Kidney tubule cell (primary cell): ENCODE data around the gene DNER.
A peak's percentile ranks its signal among the peaks of the same experiment; 100 is the strongest.
"Not testable (repeated sequence)": the region's sequence is repeated elsewhere in the genome, so short reads cannot be mapped to it uniquely, and the experiment has no call there.

Experiments
- DNase-seq: peaks from one replicate; pipeline ENCODE4 v3.0.0-alpha.2; 2018; ENCODE audit warnings: low spot score

Gene DNER

DNA sequence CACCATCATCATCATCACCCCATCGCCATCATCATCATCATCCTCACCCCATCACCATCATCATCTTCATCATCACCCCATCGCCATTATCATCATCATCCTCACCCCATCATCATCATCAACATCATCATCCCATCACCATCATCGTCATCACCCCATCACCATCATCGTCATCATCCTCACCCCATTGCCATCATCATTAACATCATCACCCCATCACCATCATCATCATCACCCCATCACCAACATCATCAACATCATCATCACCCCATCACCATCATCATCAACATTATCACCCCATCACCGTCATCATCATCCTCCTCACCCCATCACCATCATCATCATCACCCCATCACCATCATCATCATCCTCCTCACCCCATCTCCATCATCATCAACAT, 151.0 kb downstream of the DNER start:
- no peak for DNase-seq

DNA sequence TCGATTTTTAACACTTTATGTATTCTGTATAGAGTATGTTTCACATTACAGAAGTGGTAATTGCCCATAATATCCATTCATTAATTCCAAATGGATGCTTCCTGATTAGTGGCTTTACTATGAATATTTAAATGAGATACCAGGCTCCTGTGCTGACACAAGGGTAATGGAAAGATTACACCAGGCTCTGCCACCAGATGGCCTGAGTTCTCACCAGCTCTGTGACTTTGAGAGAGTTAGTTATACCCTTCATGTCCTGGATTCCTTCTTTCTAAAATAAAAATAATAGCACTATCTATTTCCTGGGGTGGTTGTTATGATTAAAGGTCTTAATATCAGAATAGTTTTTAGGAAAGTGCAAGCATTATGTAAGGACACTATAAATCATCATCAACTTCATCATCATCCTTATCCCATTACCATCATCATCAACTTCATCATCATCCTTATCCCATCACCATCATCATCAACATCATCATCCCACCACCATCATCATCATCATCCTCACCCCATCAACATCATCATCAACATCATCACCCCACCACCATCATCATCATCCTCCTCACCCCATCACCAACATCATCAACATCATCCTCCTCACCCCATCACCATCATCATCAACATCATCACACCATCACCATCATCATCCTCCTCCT, 151.8 kb downstream of the DNER start:
- DNase-seq, result no peak

DNA sequence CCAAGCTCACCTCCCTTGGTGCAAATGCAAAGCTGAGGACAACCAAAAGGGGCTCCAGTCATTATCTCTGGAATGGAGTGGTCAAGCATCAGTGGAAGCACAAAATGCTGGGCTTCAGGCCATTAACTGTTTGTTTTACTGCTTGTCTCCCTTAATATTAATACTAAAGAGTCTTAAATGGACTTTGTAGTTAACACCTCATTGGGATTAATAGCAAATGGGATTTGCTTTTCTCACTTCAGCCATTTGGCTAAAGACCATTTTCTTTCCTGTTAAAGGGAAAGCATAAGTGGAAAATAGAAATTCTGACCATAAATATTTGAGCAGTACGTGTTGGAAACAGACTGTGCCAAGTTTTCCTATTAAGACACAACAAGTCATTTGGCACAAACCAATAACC, 154.4 kb downstream of the DNER start:
- DNase-seq, result no peak

DNA sequence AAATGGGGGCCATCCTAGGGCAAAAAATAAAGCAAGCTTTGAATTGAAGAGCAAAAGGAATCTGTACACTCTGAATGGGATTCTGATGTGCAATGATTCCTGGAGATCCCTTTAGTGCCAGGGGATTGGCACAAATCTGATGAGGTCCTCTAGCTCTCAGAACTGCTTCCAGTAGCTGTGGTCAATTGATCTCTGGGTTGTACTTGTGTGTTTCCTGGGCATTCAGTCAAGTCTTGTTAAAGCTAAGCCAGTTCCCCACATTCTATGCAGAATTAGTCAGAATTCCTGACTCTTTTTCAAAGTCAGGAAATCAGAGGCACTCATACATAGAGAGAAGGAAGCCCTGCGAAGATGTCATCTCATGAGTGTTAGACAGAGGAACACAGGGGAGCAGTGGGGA, 161.3 kb downstream of the DNER start:
- DNase-seq, result no peak

DNA sequence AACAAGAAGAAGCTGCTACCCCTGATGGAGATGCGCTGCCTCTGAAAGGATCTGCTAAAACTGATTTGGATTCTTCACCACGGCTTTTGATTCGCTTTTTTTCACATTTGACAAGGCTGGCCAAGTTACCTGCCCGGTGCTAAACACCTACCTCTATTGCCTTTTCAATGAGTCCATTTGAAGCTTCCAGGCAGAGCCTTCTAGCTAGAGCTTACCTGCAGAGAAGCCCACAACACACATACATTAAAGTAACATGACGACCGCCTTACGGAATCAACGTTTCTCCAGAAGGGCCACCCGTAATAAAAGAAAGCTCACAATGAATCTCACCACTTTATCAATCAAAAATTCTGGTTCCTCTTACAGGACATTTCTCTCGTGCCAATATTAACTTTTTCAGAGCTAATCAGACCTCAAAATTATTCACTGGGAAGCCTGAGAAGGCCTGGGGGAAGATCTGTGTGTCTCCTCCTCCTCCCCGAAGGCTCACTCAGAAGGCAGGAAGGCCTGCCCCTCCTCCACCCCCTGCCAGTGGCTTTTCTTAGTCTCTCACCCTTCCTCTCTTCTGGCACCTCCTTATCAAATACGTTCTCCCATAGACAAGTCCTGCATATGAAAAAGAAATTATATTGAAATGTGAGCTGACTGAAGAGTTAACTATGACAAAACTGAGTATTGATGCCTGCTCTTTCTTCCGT, 171.0 kb downstream of the DNER start:
- DNase-seq, result no peak

DNA sequence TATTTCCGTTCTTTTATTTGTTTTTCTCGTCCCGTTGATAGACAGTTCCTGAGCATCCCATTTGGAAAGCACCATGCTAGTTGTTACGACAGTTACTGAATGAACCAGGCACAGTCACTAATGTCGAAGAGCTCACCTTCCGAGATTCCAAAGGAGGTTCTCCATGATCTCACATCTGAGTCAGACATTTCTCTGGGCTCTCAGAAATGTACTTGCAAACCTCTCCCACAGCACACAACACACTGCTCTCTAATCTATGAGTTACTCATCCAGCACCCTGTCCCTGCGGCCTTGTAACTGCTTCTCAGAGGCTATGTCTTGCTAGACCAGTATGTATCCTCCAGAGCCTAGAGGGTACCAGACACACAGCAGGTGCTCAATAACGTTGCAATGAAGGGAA, 174.7 kb downstream of the DNER start:
- peak; percentile 9 for DNase-seq

DNA sequence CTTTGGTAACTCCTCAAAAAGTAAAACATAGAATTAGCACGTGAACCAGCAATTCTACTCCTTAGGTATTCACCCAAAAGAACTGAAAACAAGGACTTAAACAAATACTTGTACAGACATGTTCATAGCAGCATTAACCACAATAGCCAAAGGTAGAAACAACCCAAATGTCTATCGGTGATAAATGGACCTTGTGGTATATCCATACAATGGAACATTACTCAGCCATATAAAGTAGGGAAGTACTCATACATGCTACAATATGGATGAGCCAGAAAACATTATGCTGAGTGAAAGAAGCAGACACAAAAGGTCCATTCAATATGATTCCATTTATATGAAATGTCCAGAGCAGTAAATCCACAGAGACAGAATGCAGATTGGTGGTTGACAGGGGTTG, 182.8 kb downstream of the DNER start:
- no peak for DNase-seq

DNA sequence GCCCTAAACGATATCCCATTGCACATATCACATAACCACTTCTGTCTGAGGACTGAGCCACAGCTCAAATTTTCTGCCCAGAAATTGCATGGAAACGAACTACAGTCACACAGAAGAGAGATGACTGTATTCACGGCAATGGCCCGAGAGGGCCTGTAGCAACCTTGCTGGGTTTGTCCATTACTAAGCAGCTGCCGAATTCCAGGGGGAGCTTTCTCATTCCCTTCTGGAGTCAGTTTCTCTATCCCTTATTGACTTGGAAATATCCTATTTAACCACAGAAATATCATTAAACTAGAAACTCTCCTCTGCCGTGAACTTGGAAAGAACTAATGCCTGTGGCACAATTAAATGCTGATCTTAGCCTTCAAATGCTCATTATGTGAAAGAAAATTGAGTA, 183.9 kb downstream of the DNER start:
- DNase-seq, result no peak

DNA sequence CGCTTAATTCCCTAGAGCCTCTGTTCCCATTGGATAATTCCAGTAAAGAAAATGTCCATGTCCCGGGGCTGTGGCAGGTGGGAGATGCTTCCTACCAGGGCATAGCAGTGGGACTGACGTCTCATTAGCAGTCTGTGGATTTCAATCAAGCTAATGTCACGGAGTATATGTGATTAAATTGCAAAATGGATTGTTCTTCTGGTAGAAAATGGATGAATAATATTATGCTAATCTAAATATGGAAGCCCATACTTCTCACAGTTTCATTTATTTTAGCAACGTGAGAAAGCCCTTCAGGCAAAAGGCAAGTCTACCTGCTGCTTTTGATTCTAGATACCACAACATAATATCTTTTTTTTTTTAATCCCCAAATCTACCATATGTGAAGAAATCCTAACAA, 185.5 kb downstream of the DNER start:
- no peak for DNase-seq

DNA sequence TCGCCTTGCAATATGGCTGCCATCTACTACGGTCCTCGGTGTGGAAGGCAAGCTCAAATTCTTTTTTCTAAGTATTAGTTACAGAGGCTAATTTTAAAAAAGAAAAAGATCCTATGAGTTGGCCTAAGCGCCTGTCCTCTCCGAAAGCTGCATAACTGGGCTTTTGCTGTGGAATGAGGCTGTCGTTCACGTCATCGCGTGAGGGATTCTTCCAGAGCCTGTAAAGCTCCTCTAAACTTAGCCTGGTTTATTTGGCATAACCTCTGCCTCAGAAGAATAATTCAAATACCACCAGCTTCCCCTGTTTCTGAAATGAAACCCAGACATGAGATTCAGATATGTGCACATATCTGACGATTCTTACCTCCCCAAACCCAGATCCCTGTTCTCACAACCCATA, 187.4 kb downstream of the DNER start:
- no peak for DNase-seq

DNA sequence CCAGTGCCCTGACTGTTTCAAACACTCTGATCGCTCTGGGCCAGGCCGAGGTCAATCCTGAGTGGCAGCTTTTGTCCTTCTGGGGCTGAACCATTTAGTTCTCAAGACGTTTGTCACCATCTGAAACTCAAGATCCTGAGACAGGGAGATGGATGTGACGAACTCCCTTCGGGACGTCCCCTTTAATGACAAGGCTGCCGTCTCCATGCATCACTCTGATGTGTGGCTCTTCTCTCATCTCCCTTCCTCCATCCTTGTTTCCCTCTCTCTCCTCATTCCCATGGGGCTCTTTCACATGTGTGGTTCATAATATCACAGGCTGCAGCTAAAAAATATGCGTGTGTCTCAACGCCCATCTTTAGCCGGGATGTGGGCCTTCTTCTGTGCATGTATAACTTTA, 189.6 kb downstream of the DNER start:
- DNase-seq, result no peak

DNA sequence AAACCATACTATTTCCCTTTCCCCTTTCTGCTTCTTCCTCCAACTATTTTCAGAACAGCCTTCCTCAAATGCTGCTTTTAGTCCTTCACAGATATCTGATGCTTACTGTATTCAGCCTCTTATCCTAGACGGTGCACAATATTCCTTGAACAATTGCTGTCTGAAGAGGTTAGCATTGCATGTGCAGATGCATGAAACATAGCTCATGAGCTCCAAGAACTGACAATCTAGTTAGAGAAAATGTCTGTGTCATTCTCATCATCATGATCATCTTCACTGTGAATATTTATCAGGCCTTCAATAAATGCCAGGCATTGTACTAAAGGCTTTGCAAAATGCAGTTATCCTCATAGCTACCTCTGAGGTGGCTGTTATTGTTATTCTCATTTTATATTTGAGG, 190.7 kb downstream of the DNER start:
- DNase-seq, result no peak

DNA sequence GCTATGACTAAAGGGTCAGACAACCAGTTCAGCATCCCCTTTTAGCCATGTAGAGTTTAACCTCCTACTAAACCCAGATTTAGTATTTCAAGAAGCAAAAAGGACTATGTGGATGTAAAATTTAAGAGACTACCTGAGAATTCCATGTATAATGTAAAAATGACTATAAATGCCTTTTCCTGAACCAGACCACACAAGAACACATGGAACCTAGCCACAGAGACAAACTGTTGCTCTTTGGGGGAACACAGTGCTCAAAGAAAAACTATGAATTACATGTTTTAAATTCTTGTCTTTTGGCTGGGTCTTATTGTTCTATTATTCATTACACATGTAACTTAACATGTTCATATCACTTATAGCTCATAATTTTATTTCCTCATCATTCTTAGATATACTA, 192.8 kb downstream of the DNER start:
- DNase-seq, result no peak

DNA sequence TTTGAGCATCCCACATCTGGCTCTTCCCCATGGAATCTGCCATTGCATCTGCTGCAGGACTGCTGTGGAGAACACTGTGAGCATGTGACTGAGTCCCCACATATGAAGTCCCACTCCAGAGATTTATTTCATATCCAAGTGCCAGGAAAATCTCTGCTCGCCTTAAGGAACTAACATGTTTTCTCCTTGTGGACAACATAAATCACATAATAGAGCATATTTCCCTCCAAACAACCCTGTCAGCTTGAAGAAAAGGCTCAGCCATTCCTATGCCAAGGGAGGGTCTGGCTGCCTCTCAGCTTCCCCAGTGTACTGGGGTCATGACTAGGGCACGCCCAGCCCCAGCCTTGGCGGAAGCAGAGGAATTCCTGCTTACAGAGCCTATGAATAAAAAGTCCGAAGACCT, 193.7 kb downstream of the DNER start:
- no peak for DNase-seq

DNA sequence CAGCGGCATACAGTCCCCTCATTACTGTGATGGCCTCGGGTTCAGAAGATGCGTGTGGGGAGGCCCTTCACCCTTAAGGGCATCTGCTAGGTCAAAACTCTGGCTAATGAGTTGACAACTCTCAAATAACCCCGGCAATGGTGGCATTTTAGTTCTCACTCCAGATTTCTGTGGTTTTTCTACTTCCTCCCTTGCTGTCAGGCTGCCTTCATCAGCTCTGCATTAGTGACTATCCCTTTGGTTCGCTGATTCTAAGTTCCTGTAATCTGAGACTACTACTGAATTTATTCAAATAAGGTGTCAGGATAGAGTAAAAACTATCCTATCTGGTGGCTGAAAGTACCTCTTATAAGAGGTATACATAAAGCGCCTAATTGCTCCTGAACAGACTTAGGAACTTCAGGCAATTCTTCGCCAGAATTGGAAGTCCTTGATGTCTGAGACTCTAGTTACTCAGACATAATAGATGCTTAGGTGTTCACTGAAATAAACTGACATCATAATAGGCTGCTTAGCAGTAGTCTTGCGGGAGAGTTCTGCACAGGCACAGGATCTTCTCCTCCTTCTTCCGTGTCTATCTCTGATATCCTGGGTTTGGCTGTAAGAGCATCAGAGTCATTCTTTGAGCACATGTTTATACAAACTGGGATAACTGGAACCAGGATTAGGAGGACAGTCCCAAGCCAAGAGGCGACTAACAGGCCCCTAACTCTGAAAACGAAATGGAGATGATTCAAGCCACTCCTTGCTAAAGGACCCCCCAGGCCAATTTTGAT, 194.5 kb downstream of the DNER start:
- DNase-seq, result peak; percentile 4

DNA sequence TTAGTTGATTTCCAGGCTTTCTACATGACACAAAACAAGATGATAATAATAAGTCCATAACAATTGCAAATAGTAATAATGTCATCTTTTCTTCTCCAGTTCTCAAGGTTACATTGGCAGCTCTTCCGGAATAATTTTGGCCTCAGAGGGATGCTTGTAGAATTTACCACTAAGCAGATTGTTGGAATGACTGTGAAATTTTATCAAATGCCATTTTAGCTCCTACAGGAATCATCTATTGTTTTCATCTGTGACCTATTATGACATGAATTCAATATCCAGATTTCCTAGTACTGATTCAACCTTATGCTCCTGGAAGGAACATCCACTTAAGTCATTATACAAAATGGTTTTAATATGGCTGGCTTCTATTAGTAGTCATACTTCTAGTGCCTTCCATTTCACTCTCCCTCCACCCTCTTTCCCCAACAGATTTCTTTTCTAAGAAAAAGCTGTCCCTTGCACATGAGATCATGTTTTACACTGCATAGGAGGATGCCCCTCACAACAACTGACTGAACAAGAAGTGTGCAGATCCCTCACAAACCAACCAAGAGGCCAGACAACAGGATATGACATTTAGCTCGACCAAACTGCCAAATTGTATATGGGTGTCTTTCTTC, 200.0 kb downstream of the DNER start:
- DNase-seq, result no peak

DNA sequence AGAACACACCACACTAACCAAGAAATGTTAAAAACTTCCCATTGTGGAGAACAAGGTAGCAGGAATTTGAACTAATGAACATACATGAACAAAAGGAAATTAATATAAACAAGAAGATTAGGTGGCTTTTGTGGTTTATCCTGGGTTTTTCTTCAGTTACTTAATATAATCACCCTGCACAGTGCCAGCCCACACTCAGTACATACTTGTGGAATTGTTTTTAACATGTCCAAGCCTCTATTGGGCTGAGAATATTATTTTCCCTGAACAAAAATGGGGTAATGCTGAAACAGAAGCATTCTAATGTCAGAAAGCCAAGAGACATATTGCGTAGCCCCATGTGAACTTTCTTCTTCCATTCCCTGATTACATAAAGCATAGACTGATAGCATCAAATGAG, 202.8 kb downstream of the DNER start:
- DNase-seq, result no peak

DNA sequence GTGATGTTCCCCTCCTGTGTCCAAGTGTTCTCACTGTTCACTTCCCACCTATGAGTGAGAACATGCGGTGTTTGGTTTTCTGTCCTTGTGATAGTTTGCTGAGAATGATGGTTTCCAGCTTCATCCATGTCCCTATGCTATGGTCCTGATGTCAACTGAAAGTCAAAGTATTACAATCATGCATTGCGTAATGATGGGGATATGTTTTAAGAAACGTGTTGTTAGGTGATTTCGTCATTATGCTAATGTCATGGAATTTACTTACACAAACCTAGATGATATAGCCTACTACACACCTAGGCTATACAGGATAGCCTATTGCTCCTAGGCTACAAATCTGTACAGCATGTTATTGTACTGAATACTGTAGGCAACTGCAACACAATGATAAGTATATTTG, 207.7 kb downstream of the DNER start:
- DNase-seq, result not testable (repeated sequence)

DNA sequence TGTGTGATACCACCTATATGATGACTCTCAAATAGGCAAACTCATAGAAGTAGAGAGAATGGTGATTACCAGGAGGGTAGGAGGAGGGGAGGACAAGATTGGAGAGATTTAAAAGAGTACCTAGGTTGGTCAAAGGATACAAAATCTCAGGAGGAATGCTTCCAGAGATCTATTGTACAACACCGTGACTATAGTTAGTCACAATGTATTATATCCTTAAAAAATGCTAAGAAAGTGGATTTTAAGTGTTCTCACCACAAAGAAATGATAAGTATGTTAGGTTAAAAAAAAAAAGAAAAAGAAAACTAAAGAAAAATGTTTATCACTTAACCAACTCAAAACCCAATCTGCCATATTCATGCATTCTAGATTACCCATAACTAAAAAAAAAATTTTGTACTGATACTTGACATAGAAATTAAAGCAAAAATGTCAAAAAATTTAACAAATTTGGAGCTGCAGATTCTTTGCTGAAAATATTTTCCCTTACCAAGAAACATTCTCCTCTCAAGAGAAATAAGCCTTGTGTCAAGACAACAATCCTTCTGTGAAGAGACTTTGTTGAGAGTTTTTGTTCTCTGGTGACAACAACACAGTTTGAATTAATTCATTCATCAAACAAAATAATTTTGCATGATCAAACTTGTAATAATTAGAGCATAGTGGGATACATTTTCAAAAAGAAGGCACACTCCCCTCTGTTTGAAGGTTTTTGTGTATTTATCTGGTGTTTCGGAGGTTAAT, 213.1 kb downstream of the DNER start:
- no peak for DNase-seq

DNA sequence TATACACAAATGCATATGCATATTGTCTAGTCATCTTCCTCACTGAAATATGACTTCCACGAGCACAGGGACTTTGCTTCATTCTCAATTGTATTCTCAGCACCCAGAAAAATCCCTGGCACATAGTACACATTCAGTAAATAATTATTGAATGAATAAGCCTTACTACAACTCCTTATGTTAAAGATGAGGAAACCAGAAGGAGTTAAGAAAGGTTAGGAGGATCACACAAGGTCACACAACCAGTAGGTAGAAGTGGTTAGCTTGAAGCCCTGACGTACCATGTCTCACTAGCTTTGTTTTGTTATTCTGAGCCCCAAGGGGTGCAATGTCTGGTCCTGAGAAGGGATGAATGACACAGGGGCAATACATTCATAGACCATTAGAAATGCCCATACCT, 222.3 kb downstream of the DNER start:
- no peak for DNase-seq

DNA sequence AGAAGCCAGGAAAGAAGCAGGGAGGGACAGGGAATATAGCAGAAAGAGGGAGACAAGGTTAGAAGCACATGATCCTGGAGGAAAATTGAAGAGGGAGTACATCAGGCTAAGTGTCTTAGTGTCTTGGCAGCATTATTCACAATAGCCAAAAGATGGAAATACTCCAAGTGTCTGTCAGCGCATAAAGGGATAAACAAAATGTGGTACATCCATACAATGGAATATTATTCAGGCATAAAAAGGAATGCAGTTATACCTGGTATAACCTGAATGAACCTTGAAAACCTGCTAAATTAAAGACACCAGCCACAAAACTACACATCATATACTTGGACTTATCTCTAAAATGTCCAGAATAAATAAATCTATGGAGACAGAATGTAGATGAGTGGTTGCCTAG, 224.2 kb downstream of the DNER start:
- no peak for DNase-seq

DNA sequence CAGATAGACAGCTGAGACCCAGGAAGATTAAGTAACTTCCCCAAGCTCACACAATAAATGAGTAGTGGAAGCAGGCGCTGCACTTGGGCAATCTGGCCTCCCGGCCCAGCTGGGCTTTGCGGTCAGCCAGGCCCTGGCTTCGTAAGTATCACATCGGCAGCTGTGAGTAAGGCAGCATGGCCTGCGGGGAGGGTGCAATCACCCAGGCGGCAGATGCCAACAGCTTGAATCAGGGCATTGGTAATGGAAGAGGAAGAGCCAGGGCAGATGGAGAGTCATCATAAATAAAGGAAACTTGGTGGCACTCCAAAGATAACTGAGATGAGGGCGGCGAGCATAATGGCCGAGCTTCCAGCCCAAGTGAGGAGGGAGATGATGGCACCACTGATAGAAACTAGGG, 225.3 kb downstream of the DNER start:
- DNase-seq, result peak; percentile 15
